ENCODE data around the gene MYBPC1.

MYBPC1 gene

DNA sequence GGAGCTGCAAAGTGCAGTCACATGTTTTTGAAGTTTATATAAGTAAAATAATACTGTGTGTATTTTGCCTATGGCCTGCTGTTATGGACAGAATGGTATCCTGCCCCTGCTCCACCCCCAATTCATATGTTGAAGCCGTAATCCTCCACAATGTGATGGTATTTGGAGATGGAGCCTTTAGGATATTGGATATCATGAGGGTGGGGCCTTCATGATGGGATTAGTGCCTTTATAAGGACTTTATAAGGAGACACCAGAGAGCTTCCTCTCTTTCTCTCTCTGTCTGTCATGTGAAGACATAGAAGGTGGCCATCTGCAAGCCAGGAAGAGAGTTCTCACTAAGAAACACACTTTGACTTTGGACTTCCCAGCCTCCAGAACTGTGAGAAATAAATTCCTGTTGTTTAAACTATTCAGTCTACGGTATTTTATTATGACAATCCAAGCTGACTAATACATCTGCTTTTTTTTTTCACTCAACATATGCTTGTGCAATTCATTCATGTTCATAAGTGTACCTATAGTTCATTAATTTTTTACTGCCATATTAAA lies 99.6 kb downstream of the MYBPC1 start:
- in situ Hi-C loops (cut with MboI; ENCODE audit: low sequenced_read_pairs): no loop called here

DNA sequence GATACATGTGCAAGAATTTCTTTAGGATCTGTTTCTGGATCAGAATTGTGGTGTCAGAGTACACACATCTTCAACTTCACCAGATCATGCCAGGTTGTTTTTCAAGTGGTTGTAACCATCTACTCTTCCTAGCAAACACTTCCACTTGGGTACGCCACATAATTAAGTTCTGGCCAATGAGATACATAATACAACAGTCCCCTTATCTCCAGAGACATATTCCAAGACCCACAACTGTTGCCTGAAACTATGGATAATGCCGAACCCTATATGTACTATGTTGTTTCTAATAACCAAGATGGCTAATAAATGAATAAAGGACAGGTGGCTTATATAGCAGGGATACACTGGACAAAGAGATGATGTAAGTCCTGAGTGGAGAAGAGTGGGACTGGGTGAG lies 100.2 kb downstream of the MYBPC1 start:
- in situ Hi-C loops (cut with MboI; ENCODE audit: low sequenced_read_pairs): no loop called here

DNA sequence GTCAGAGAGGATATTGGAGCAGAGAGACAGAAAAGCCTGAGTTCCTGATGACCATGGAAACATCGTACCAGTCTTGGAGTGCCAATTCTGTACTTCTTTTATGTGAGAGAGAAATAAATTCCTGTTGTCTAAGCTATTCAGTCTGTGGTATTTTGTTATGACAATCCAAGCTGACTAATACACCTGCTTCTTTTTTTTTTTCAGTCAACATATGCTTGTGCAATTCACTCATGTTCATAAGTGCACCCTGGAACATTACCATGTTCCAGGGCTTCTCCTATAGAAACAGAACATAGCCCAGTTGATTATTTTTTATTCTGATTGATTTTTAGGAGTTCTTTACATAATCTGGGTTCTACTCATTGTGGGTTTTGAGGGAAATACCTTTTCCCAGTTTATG lies 100.9 kb downstream of the MYBPC1 start:
- in situ Hi-C loops (cut with MboI; ENCODE audit: low sequenced_read_pairs): no loop called here

DNA sequence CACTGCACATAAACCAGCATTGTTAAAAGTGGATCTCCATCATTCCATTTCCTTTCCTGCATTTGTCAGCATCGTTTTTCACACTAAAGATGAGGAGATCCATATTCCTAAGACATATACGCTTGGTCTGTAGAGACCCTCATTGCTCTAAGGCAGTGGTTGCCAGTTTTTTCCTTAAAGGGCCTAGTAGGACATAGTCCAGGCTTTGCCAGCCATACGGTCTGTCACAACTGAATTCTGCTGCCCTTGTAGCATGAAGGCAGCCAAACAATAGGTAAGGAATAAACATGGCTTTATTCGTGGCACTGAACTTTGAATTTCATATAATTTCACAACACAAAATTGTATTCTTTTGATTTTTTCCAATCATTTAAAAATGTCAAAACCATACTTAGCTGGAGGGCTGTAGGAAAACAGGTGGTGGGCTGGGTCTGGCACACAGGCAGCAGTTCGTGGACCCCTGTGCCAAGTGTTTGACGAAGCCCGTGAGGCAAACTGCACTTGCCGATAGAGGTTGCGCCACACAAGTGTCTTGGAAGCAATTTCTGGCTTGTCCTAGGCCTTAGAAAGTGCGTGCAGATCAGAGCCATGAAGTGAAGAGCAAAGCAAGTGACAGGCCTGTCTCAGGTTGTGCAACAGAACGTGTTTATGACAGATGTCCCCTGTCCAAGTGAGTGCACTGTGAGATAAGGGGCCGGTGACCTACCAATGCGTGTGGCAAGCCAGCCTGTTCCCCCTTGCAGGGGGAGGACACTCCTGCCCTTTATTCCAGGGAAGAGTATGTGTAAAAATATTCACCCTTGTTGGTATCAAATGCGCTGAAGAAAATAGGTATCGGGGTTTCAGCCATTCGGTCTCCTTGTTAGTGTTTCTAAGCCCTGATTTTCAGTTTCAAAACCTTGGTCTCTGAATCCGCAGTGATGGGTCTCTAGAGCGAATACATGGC lies 101.8 kb downstream of the MYBPC1 start:
- in situ Hi-C loops (cut with MboI; ENCODE audit: low sequenced_read_pairs): no loop called here

DNA sequence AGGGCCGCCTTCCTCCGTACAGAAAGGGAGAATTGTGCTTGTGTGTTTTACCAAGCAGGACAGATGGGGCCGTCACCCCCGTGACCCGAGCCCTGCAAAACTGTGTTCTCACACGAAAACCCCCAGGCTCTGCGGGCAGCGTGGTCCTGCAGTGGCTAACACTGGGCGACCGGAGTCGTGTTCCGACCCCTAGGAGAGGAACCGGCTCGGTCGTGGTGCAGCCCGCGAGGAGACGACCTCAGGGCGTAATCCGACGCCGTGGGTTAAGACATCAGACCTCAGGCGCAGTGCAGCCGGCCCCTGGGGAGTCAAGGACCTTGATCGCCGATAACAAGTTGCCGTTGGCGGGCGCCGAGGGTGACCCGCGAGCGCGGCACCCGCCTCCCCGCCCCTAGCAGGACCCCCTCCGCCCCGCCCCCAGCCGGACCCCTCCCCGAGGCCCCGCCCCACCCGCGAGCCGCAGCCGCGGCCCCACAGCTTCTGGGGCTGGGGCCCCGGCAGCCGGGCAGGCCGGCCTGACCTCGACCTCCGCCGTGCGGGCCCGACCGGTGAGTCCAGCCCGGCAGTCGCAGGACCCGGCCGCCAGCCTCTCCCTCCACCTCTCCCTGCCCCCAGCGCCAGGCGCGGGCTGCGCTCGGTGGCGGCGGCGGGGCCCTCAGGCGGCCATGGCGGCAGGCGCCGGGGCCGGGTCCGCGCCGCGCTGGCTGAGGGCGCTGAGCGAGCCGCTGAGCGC lies 102.6 kb downstream of the MYBPC1 start, which contains the start of gene CHPT1:
Gene CHPT1 (plus strand): TSS at position 444 of the 733 bp plus-strand sequence. CDS start 222 bp downstream, at position 666.
- in situ Hi-C loops (cut with MboI; ENCODE audit: low sequenced_read_pairs): no loop called here

DNA sequence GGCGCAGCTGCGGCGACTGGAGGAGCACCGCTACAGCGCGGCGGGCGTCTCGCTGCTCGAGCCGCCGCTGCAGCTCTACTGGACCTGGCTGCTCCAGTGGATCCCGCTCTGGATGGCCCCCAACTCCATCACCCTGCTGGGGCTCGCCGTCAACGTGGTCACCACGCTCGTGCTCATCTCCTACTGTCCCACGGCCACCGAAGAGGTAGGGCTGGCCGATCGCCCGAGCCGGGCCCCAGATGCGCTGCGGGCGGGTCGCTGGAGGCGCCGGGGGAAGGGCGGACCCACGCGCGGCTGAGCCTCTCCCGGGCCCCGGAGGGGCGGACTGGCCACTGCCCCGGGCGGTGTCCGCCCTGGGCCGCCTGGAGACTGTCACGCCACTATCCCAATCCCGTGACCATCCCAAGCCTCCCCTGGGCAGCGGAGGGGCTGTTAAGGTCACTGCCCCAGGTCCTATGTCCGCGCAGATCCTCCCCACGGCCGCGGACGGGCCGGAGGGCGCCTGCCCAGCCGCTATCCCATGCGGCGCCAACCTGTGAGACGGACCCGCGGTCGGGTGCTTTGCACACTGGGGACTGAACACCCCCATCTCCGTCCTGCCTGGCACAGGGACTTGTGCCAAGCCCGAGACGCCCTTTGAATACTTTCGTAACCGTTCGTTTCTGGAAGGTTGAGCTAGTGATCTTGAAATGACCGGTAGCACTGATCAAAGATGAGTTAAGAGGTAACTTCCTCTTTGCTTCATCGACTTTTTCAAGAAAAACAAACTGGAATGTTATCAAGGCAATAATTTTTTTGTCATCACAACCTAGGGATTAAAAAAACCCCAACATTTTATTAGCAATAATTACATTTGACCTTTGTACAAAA lies 103.4 kb downstream of the MYBPC1 start:
- in situ Hi-C loops (cut with MboI; ENCODE audit: low sequenced_read_pairs): no loop called here

DNA sequence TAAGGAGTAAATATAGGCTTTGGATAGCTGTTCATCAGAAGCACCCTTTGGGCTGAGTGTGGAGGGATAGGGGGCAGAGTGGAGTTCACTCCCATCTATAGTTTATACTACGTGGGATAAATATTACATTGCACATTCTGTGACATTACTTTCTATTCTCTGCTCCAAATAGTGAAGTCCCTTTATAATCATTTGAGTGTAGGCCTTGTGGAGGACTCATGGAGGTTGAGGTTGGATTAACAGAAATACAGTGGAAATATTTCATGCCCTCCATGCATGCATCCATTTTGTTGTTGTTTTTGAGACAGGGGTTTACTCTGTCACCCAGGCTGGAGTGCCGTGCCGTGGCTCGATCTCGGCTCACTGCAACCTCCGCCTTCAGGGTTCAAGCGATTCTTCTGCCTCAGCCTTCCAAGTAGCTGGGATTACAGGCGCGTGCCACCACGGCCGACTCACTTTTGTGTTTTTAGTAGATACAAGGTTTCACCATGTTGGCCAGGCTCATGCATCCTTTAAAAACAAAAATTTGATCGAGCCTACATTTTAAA lies 104.1 kb downstream of the MYBPC1 start:
- in situ Hi-C loops (cut with MboI; ENCODE audit: low sequenced_read_pairs): no loop called here

DNA sequence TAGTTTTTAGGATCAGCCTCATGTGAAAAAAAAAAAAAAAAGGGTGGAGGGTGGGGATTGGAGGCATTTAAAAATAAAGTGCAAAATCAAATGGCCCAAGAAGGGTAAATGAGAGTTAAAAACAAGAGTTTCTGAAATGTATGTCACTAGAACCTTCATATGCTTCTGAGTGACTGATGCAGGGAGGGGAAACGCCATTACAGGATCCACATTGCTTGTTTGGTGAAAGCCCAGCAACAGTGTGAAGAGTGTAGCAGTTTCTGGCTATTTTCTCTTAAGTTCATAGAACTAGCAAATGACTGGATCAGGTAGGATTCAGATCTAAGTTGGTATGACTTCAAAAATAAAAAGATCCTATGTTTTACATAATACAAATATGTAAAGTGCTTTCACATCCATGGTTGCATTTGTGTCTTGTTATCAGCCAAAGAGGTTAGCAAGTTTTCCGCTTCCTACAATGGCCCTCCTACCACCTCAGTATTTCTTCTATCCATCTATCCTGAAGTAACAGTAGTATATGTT lies 105.6 kb downstream of the MYBPC1 start:
- in situ Hi-C loops (cut with MboI; ENCODE audit: low sequenced_read_pairs): no loop called here

DNA sequence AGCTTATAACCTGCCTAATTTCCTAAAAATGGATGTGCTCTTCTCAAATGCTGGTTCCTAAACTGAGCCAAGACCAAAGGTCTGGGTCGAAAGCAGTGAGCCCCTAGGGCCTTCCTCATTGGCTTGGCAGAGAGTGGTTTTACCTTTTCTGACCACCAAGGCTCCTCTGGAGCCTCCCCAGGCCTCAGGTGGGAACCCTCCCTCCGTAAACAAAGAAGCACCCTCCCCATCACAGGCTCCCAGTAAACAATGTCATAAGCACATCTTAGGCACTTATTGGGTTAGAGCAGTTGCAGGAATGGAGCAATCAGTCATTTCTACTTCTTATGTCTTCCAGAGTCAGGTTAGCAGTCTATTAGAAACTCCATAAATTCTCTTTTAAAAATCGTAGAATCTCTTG lies 108.7 kb downstream of the MYBPC1 start:
- in situ Hi-C loops (cut with MboI; ENCODE audit: low sequenced_read_pairs): no loop called here

DNA sequence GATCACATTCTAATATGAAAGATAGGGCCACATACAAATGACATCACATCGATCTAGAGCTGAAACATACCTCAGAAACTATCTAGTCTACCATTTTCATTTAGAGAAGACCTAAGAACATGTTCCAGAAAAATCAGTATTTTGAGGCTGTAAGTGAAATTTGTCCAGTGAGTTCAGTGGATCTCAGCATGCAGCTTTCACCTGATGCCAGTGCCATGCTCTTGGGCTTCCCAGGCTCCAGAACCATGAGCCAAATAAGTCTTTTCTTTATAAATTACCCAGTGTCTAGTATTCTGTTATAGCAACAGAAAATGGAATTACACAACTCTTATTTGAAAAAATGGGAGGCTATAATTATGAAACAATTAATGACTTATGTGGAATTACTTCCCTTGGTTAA lies 111.6 kb downstream of the MYBPC1 start:
- in situ Hi-C loops (cut with MboI; ENCODE audit: low sequenced_read_pairs): no loop called here

DNA sequence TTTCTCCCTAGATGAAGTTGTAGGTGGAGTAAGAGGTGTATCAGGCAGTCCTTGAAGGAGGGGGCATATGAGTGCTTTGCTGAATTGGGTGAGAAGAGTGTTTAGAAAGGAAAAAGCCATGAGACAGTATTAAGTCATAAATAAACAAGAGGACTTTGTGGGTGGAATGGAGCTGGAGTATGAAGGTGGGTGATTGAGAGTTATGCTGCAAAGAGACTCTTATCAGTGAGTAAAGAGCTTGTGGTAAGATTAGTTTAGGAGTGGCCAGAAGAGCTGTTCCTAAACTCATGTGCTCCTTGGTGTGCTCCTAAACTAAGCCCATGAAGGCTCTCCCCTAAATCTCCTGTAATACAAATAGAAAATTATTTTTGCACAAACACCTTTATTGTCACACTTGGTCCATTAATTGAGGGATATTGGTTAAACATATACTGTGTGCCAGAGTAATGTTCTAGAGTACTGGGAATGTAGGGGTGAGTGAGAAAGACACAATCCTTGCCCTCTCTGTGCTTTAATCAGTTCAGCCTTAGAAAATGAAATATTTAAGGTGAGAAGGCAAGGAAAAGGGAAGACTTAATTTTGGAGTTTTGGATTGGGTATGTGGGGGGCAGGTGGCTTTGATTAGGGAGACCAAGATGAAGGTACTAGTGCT lies 112.5 kb downstream of the MYBPC1 start:
- in situ Hi-C loops (cut with MboI; ENCODE audit: low sequenced_read_pairs): no loop called here

DNA sequence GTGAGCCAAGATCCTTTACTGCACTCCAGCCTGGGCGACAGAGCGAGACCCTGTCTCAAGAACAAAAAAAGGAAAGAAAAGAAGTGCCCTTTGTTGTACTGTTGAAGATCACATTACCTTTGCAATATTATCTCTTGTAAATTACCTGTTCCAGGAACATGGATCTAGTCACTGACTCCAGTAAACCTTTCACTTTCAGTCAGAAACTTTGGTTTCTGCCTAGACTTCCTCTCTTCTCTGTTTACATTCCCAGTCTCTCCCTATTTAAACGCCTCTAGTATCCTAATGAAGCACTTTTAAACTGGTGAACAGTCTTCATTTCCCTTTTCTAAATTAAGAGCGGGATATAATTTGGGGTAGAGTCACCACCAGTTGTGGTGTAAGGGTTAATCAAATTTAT lies 115.5 kb downstream of the MYBPC1 start:
- in situ Hi-C loops (cut with MboI; ENCODE audit: low sequenced_read_pairs): no loop called here

DNA sequence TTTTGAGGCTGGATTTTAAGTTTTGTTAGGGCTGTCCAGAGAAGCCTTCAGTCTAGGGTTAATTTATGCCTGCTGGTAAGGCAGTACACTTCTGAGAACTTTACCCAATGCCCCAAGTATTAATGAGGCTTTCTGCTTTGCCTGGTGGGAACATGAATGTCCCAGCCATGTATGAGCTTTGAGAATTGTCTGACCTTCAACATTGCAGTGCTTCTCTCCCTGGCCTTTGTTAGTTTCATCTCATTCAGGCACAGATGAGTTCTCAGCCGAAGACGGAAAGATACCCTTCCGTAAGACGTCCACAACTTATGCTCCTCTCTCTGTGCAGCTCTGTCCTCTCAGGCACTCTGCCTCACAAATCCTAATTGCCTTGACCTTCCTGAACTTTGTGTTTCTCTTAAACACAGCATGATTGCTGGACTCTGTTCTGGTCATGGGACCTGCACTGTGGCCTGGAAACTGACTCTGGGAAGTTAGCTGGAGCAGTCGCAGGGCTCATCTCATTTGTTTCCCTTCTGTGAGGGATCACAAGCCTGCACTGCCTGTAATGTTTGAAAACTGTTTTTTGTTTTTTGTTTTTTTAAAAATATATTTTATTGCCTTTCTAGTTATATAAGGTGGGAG lies 118.4 kb downstream of the MYBPC1 start:
- in situ Hi-C loops (cut with MboI; ENCODE audit: low sequenced_read_pairs): no loop called here

DNA sequence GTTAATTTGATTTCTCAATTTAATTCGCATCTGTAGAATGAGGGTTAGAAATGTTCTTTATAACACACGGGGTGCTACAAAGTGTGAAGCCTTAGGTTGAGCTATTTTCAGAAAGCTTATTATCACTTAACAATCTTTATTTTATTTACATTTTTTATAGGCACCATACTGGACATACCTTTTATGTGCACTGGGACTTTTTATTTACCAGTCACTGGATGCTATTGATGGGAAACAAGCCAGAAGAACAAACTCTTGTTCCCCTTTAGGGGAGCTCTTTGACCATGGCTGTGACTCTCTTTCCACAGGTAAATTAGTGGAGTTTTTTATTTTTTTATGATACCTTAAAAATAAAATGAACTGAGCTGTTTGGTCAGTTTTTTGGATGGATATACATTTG lies 119.2 kb downstream of the MYBPC1 start:
- in situ Hi-C loops (cut with MboI; ENCODE audit: low sequenced_read_pairs): no loop called here

DNA sequence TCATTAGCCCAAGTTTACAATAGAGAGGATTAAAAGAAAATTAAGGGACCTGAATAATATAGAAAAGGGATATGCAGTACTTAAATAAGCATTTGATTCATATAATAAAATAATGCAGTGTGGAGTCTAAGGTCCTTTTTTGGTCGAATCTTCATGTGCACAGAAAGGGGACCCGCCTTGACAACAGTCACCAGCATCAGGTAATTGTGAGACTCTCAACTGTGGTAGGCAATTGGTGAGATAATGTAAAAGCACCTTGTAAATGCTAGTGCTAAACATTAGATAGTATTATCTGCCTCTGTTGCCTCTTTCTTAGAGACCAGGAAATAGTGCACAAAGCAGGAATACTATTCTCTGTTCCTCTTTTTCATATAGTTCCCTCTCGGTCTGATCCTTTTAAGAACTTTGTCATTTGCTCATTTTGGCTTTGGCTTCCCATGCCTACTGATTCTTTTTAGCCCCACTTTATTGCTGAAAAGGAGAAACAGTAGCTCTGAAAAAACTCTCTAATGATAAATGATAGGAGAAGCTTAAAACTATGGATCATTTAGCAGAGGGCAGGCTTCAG lies 120.2 kb downstream of the MYBPC1 start:
- in situ Hi-C loops (cut with MboI; ENCODE audit: low sequenced_read_pairs): no loop called here

DNA sequence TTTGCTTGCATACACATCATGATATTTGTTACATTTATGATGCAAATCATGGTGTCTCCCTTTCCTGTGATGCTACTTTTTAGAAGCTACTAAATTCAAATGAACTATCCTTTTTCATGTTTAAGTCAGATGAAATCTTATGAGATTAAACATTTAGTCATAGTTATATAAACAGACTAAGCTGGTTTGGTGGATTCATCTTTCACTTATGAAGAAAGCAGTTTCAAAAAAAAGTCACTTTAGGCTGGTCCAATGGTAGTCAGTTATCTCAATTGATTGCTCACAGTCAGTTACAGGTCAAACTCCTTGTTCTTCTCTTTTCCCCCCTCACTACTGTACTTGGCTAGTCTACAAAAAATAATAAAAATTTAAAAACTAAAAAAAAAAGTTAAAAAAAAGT lies 124.8 kb downstream of the MYBPC1 start:
- in situ Hi-C loops (cut with MboI; ENCODE audit: low sequenced_read_pairs): no loop called here

DNA sequence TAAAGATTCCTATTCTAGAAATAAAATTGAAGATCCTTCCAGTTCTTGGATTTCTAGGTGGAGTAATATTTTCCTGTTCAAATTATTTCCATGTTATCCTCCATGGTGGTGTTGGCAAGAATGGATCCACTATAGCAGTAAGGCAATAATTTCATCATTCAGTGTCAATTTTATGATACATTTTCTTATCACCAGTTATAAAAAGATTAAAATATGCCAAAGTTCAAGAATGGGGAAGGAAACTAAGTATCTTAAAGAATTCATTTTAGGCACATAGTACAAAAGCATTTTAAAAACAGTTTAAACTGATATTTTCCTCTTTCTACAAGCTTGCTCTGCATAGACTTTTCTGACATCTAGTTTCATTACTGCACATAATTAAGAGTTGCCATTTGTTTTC lies 125.3 kb downstream of the MYBPC1 start:
- in situ Hi-C loops (cut with MboI; ENCODE audit: low sequenced_read_pairs): no loop called here

DNA sequence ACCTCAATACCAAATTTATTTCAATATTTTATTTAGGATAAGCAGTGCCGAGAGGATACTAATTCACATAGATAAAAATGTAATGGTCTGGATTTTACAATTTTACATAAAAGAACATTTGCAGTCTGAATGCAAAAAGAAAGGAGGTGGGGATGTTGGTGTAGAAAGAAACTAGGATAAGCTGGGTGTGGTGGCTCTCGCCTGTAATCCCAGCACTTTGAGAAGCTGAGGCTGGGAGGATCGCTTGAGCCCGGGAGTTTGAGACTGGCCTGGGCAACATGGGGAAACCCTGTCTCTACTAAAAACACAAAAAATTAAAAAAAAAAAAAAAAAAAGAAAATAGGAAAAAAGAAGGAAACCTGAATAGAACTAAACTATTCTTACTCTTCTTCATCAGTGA lies 127.6 kb downstream of the MYBPC1 start:
- in situ Hi-C loops (cut with MboI; ENCODE audit: low sequenced_read_pairs): no loop called here

DNA sequence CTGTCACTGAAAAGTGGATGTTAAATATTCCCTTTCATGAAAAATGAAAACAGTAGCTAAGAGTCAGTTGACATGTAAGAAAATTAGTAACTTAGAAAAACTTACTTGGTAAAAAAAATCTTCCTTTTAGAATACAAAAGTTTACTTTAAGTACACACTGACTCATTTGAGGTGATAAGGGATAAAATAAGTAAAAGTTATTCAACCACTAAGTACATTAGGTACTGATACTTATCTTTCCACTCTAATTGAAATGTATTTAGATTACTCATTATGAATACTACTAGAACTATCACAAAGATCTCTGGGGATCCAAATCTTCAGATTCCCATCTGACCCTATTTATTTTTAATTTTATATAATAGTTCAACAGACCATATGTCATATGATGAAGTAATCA lies 132.3 kb downstream of the MYBPC1 start:
- in situ Hi-C loops (cut with MboI; ENCODE audit: low sequenced_read_pairs): no loop called here

Data from HL-60/S4 treated with phorbol 12-myristate 13-acetate at 8.2 ng/mL for 4 days and 3 days (cell line).